H1 (cell line): ENCODE results near the gene NLRP1. TPM values are rescaled to one million over a fixed set of nuclear protein-coding genes. Genes with fewer than 3 reads are reported as not detected.

Experiments used
- CTCF ChIA-PET: fragments of 300-600 bp; sonication (Branson Sonifier 250); formaldehyde crosslinking; loops from one replicate; lab custom pipeline; 2021; ENCODE audit not compliant: partially characterized antibody; lab: Charles Lee
- POLR2A ChIA-PET: fragments of 300-600 bp; sonication (Branson Sonifier 250); formaldehyde crosslinking; loops from one replicate; lab custom pipeline; 2021; ENCODE audit warnings: inconsistent platforms; ENCODE audit not compliant: partially characterized antibody; lab: Charles Lee
- DNase-seq, 2 experiments: peaks; one replicate each; pipeline versions ENCODE4 v3.0.0 to v3.0.0-alpha.2; 2010 to 2022; ENCODE audit warnings: low spot score in 2 of 2, low read depth in 1 of 2, mixed read lengths in 1 of 2
- FAIRE-seq: peaks from 2 replicates; lab custom pipeline; 2011; peaks lifted over from hg19 to GRCh38; lab: Jason Lieb, UNC
- H2AFZ ChIP-seq: 2 replicates; pipeline ENCODE4 v1.8.1; 2012; ENCODE audit warnings: low read length, inconsistent platforms
- H2AK5ac ChIP-seq: 2 replicates; pipeline ENCODE4 v1.6.1; 2013; ENCODE audit warnings: low read depth, low read length
- H2BK120ac ChIP-seq: replicated peaks from 2 replicates; pipeline ENCODE3; 2013; ENCODE audit warnings: low read depth, low read length, inconsistent platforms
- H2BK12ac ChIP-seq: 2 replicates; pipeline ENCODE4 v1.6.1; 2013; ENCODE audit warnings: low read depth, low read length
- H2BK15ac ChIP-seq: 2 replicates; pipeline ENCODE4 v1.6.1; 2013; ENCODE audit warnings: low read length
- H2BK20ac ChIP-seq: 2 replicates; pipeline ENCODE4 v1.6.1; 2013; ENCODE audit warnings: low read length
- H2BK5ac ChIP-seq: 2 replicates; pipeline ENCODE4 v1.6.1; 2013; ENCODE audit warnings: low read depth, low read length
- H3K14ac ChIP-seq: 2 replicates; pipeline ENCODE4 v1.6.1; 2013; ENCODE audit warnings: inconsistent platforms; ENCODE audit not compliant: insufficient read length
- H3K18ac ChIP-seq: 2 replicates; pipeline ENCODE4 v1.6.1; 2013; ENCODE audit warnings: low read length; ENCODE audit errors: extremely low read depth
- H3K23ac ChIP-seq: 2 replicates; pipeline ENCODE4 v1.6.1; 2013; ENCODE audit warnings: inconsistent platforms; ENCODE audit not compliant: insufficient read length
- H3K23me2 ChIP-seq: 2 replicates; pipeline ENCODE4 v1.6.1; 2013; ENCODE audit warnings: low read depth, low read length
- H3K27ac ChIP-seq: 2 replicates; pipeline ENCODE4 v1.6.1; 2011; ENCODE audit warnings: low read depth, low read length, inconsistent platforms
- H3K27me3 ChIP-seq, 4 experiments: replicated peaks in 1 of 4; 1 replicate in 1 of 4; 2 replicates in 3 of 4; pipeline versions ENCODE4 v1.6.1 to v1.8.1; 2011 to 2013; ENCODE audit warnings: low read length in 3 of 4, mild to moderate bottlenecking in 3 of 4, inconsistent platforms in 2 of 4, mixed read lengths in 2 of 4, moderate library complexity in 1 of 4; ENCODE audit not compliant: control insufficient read depth in 3 of 4, insufficient read depth in 3 of 4; ENCODE audit errors: extremely low read depth in 1 of 4
- H3K36me3 ChIP-seq, 4 experiments: 2 replicates each; pipeline versions ENCODE4 v1.6.1 to v1.8.1; 2011 to 2013; ENCODE audit warnings: mild to moderate bottlenecking in 4 of 4, low read length in 3 of 4, moderate library complexity in 2 of 4, control low read depth in 1 of 4, inconsistent platforms in 1 of 4; ENCODE audit not compliant: insufficient read depth in 4 of 4, control insufficient read depth in 2 of 4
- H3K4ac ChIP-seq: replicated peaks from 2 replicates; pipeline ENCODE3; 2013; ENCODE audit warnings: low read length, low read depth, mixed read lengths, inconsistent platforms; ENCODE audit not compliant: insufficient read length
- H3K4me1 ChIP-seq, 4 experiments: replicated peaks in 1 of 4; 1 replicate in 1 of 4; 2 replicates in 3 of 4; pipeline versions ENCODE4 v1.6.1 to v1.8.1; 2011 to 2013; ENCODE audit warnings: low read length in 3 of 4, inconsistent platforms in 2 of 4, mixed read lengths in 1 of 4; ENCODE audit not compliant: insufficient read depth in 4 of 4, control insufficient read depth in 3 of 4
- H3K4me2 ChIP-seq, 2 experiments: 2 replicates each; pipeline versions ENCODE4 v1.6.1 to v1.8.1; 2011 to 2013; ENCODE audit warnings: low read depth in 2 of 2, low read length in 2 of 2, control low read depth in 1 of 2, inconsistent platforms in 1 of 2, mild to moderate bottlenecking in 1 of 2; ENCODE audit not compliant: insufficient read depth in 1 of 2
- H3K4me3 ChIP-seq, 4 experiments: fragments of 200-600, 300-600 bp in 1 of 4; sonication (generic), shearing (Covaris generic), sonication (Bioruptor Twin) in 1 of 4; 2 replicates each; pipeline versions ENCODE4 v1.5.1 to v1.8.1; 2011 to 2016; ENCODE audit warnings: low read length in 4 of 4, low read depth in 3 of 4, control low read depth in 2 of 4, inconsistent platforms in 2 of 4, mild to moderate bottlenecking in 2 of 4, mixed read lengths in 1 of 4, moderate library complexity in 1 of 4; ENCODE audit not compliant: insufficient read depth in 2 of 4; ENCODE audit errors: extremely low read depth in 1 of 4
- H3K56ac ChIP-seq: replicated peaks from 2 replicates; pipeline ENCODE3; 2013; ENCODE audit warnings: low read depth, mild to moderate bottlenecking, mixed read lengths, low read length, inconsistent platforms; ENCODE audit not compliant: insufficient read length
- H3K79me1 ChIP-seq: 2 replicates; pipeline ENCODE4 v1.6.1; 2013; ENCODE audit warnings: low read depth, low read length, control low read depth
- H3K79me2 ChIP-seq, 2 experiments: 2 replicates each; pipeline versions ENCODE4 v1.6.1 to v1.8.1; 2012 to 2013; ENCODE audit warnings: low read length in 2 of 2, mild to moderate bottlenecking in 2 of 2, inconsistent platforms in 1 of 2; ENCODE audit not compliant: insufficient read depth in 2 of 2, control insufficient read depth in 1 of 2
- H3K9ac ChIP-seq, 4 experiments: replicated peaks in 1 of 4; 1 replicate in 1 of 4; 2 replicates in 3 of 4; pipeline versions ENCODE4 v1.6.1 to v1.8.1; 2011 to 2013; ENCODE audit warnings: low read depth in 3 of 4, low read length in 3 of 4, control low read depth in 2 of 4, mild to moderate bottlenecking in 2 of 4, moderate library complexity in 2 of 4, inconsistent platforms in 1 of 4; ENCODE audit errors: extremely low read depth in 1 of 4
- H3K9me3 ChIP-seq, 2 experiments: 2 replicates each; pipeline versions ENCODE4 v1.6.1 to v1.8.1; 2012 to 2013; ENCODE audit warnings: mild to moderate bottlenecking in 2 of 2, moderate library complexity in 2 of 2, control low read depth in 1 of 2, inconsistent platforms in 1 of 2, low read depth in 1 of 2, low read length in 1 of 2, mixed read lengths in 1 of 2; ENCODE audit not compliant: insufficient read depth in 2 of 2
- H4K20me1 ChIP-seq, 2 experiments: replicated peaks in 1 of 2; 2 replicates each; pipeline versions ENCODE3 to v1.8.1; 2011 to 2013; ENCODE audit warnings: inconsistent platforms in 2 of 2, low read length in 2 of 2, mild to moderate bottlenecking in 1 of 2; ENCODE audit not compliant: insufficient read depth in 2 of 2, control insufficient read depth in 1 of 2
- H4K5ac ChIP-seq: 2 replicates; pipeline ENCODE4 v1.6.1; 2013; ENCODE audit warnings: low read length, low read depth, mixed read lengths, inconsistent platforms; ENCODE audit not compliant: insufficient read length
- H4K8ac ChIP-seq: 2 replicates; pipeline ENCODE4 v1.8.0; 2013; ENCODE audit warnings: mild to moderate bottlenecking, moderate library complexity, low read length, inconsistent platforms; ENCODE audit not compliant: insufficient read depth; ENCODE audit errors: extremely low read depth
- H4K91ac ChIP-seq: replicated peaks from 2 replicates; pipeline ENCODE3; 2013; ENCODE audit warnings: low read length, mixed read lengths, inconsistent platforms; ENCODE audit not compliant: insufficient read length
- ATF2 ChIP-seq: IDR thresholded peaks from 2 replicates; pipeline ENCODE4 v1.6.1; 2012; ENCODE audit warnings: low read length, inconsistent platforms
- CTCF ChIP-seq, 3 experiments: IDR thresholded peaks; 1 replicate in 2 of 3; 2 replicates in 1 of 3; pipeline versions ENCODE4 v1.5.1 to v1.6.1; 2011; ENCODE audit warnings: low read length in 3 of 3, mild to moderate bottlenecking in 3 of 3, inconsistent platforms in 2 of 3, low read depth in 1 of 3, moderate library complexity in 1 of 3; ENCODE audit not compliant: insufficient read depth in 1 of 3; ENCODE audit errors: control extremely low read depth in 1 of 3
- EZH2 ChIP-seq: fragments of 200-600 bp; sonication (generic); IDR thresholded peaks from 2 replicates; pipeline ENCODE4 v1.7.1; 2012; ENCODE audit warnings: low read depth, mild to moderate bottlenecking, moderate library complexity, low read length, inconsistent platforms; ENCODE audit not compliant: severe bottlenecking
- POU5F1 ChIP-seq: IDR thresholded peaks from 2 replicates; pipeline ENCODE4 v1.6.1; 2011; ENCODE audit warnings: low read depth, mild to moderate bottlenecking, low read length, moderate library complexity
- SP1 ChIP-seq: IDR thresholded peaks from 2 replicates; pipeline ENCODE4 v1.6.1; 2011; ENCODE audit warnings: low read depth, low read length
- TEAD4 ChIP-seq: IDR thresholded peaks from 2 replicates; pipeline ENCODE4 v1.6.1; 2012; ENCODE audit warnings: low read depth, low read length, inconsistent platforms, mixed read lengths
- USF2 ChIP-seq: IDR thresholded peaks from 2 replicates; pipeline ENCODE4 v1.6.1; 2011; ENCODE audit warnings: low read length, improper control_type of control experiment
- YY1 ChIP-seq: IDR thresholded peaks from 2 replicates; pipeline ENCODE4 v1.6.1; 2011; ENCODE audit warnings: low read depth, mild to moderate bottlenecking, low read length
- WGBS, 2 experiments: shearing (Covaris generic) in 1 of 2; methylation state at CpG; one replicate each; pipeline versions ENCODE4 v1.1.6 to v1.1.7; 2013 to 2015; ENCODE audit warnings: low lambda C conversion rate in 2 of 2, mixed read lengths in 2 of 2, inconsistent platforms in 1 of 2, low coverage in 1 of 2, missing lambda C conversion rate in 1 of 2; ENCODE audit not compliant: insufficient replicate concordance in 2 of 2, insufficient coverage in 1 of 2, insufficient read length in 1 of 2; ENCODE audit errors: extremely low coverage in 1 of 2, missing lambda C conversion rate in 1 of 2; 5-methylcytosine and 5-hydroxymethylcytosine counted together
- polyA plus RNA-seq, 7 experiments: library from polyadenylated mRNA; depleted of rRNA in 3 of 7; stranded (reverse) in 5 of 7; unstranded in 2 of 7; fragments of >200 nt in 5 of 7; fragments of 200-250 nt in 2 of 7; gene quantifications; 1 replicate in 5 of 7; 2 replicates in 1 of 7; 4 replicates in 1 of 7; pipeline versions ENCODE4 v1.2.1 to v1.2.3, GENCODE V29; 2011 to 2013; ENCODE audit warnings: missing spikeins in 2 of 7, mixed read lengths in 2 of 7
- total RNA-seq: library from RNA; stranded (reverse); fragmentation: NEBNext Ultra II Directional; extraction: Animal tissue kit (Norgen Biotek cat#: 25700); gene quantifications from 2 replicates; pipeline ENCODE4 v1.2.1, GENCODE V29; 2021

NLRP1 gene
- total and polyA plus RNA-seq, 2 of the 8 experiments (the other 6 are each of a cell fraction or from before 2014, with no cell fraction given), result 8.6 to 10.4 TPM

GRCh38 chr17:5501685-5502084 lies 82.6 kb downstream of the NLRP1 start:
- Histone ChIP-seq H3K4me2 (peak overlapping the region; percentile 86 to 98; a peak in 2 of 4 replicates), H3K18ac (no peak overlapping the region), H3K79me1 (no peaks in the 10 kb centered on the region), H3K23me2 (peaks cover 17% of the 10 kb centered on the region; the same call in 1 of the 2 replicates), H3K14ac (no peak overlapping the region), H2AFZ (no peak overlapping the region), H2BK15ac (no peak overlapping the region), H3K9ac (no peak overlapping the region; a peak in 1 of 7 replicates), H3K56ac (no peak overlapping the region), H3K79me2 (no peaks in the 10 kb centered on the region), H3K4ac (no peak overlapping the region), H3K9me3 (no peaks in the 10 kb centered on the region), H3K27ac (no peak overlapping the region), H2BK120ac (no peak overlapping the region), H4K91ac (no peak overlapping the region), H4K20me1 (peaks cover 0 to 2% of the 10 kb centered on the region in 2 experiments), H3K23ac (no peak overlapping the region), H2AK5ac (no peak overlapping the region), H2BK20ac (no peak overlapping the region), H4K5ac (no peak overlapping the region), H4K8ac (no peak overlapping the region; the same call in 1 of the 2 replicates), H3K4me1 (peaks cover 0 to 8% (median 4%) of the 10 kb centered on the region in 4 experiments; a peak in 3 of 7 replicates), H3K4me3 (0 out of 8 replicates have a peak overlapping the region, but pooled peaks of 2 of the 4 experiments have one; percentile 11 to 17), H2BK5ac (no peak overlapping the region), H2BK12ac (no peak overlapping the region), H3K36me3 (no peaks in the 10 kb centered on the region), H3K27me3 (peaks cover 7 to 39% (median 25%) of the 10 kb centered on the region in 4 experiments)
- ChIA-PET CTCF (interaction anchor here (0.9 kb wide), 1 partner anchor 41 kb away, joined by 3 read pairs; no protein-coding TSS in a partner anchor), POLR2A (interaction anchor here (2.8 to 4.1 kb wide), 2 partner anchors 14 to 34 kb away, joined by 16 to 69 read pairs; partner anchors contain the start of genes DERL2, DHX33 and MIS12)
- 84% methylated on average over 8 of the region's 8 CpGs; no CpG with 5 or more reads in 1 of the 2 experiments for WGBS, 2 experiments
- FAIRE-seq, result no peak
- no peak for DNase-seq
- TF ChIP-seq EZH2 (no peak), USF2 (no peak), SP1 (no peak), TEAD4 (no peak), CTCF (IDR thresholded peaks at IDR 0.05; ENCODE audit: control extremely low read depth in 1 of 3, insufficient read depth in 1 of 3, low read depth in 1 of 3, low read length in 3 of 3) (no peak), ATF2 (no peak), POU5F1 (no peak), YY1 (no peak)
